Upper lobe of right lung (tissue), 1 donor: ENCODE results near the gene GNAL. TPM values are rescaled to one million over a fixed set of nuclear protein-coding genes. Genes with fewer than 3 reads are reported as not detected.

Experiments used
- ATAC-seq: fragments of 200-7000 bp; cut with Tn5 transposase; one replicate; pipeline ENCODE4 v1.9.1; 2020; ENCODE audit warnings: mild to moderate bottlenecking, moderate library complexity
- DNase-seq: peaks from one replicate; pipeline ENCODE4 v3.0.0-alpha.2; 2020
- H3K27ac ChIP-seq: fragments of 200-600 bp; one replicate; pipeline ENCODE4 v1.8.0; 2022
- H3K27me3 ChIP-seq: fragments of 200-600 bp; one replicate; pipeline ENCODE4 v1.8.0; 2022; ENCODE audit warnings: mild to moderate bottlenecking
- H3K36me3 ChIP-seq: fragments of 200-600 bp; one replicate; pipeline ENCODE4 v1.8.0; 2022
- H3K4me1 ChIP-seq: fragments of 200-600 bp; one replicate; pipeline ENCODE4 v1.8.0; 2022
- H3K4me3 ChIP-seq: fragments of 200-600 bp; one replicate; pipeline ENCODE4 v1.8.0; 2022; ENCODE audit warnings: mild to moderate bottlenecking
- H3K9me3 ChIP-seq: fragments of 200-600 bp; one replicate; pipeline ENCODE4 v1.8.0; 2022
- intact Hi-C: fragments of 100-400 bp; cut with DNase I; formaldehyde crosslinking; loops from one replicate; pipeline ENCODE4 v1.11.0; 2022
- total RNA-seq: library from RNA; stranded (reverse); fragmentation: NEBNext Ultra II Directional; extraction: Animal tissue kit (Norgen Biotek cat#: 25700); gene quantifications from one replicate; pipeline ENCODE4 v1.2.1, GENCODE V29; 2021
- TF ChIP-seq, protein P1 (sequence below): fragments of 200-600 bp; IDR thresholded peaks from one replicate; pipeline ENCODE4 v1.8.0; 2022; ENCODE audit warnings: antibody characterized with exemption
- donor health status: DM: no; HTN: yes; CAD: no; lungs with severe emphysema.

The GNAL gene
- total RNA-seq, 1 donor from 2014 or later, result 4.3 TPM

DNA sequence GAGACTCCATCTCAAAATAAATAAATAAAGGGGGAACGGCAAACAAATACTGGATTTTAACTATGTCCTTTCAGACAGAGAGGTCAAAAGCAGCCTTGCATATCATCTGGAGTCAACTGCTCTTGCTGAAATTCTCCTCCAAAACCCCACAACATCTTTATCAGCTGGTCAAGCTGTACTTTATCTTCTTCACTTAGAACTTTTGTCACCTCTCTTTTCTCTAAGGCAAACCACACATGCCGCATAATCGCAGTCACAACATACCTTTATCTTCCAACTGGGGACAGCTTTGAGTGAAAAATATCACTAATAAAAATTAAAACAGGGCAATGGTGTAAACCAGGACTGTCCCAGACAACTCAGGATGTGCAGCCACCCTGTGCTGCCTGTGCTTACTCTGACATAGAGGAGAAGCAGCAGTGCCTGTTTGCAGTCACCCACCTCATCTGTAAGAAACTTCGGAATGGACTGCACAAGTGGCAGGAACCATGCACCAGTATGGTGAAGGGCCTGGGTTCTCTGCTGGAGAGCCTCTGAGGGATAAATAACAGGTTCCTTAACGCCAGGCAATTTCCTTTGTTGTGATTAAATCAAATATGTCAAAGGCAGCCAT, 212.9 kb downstream of the GNAL start:
- peak; percentile 39 for ATAC-seq
- H3K4me1 ChIP-seq, result peaks cover 2% of the 10 kb centered on the region
- no peak overlapping the region for H3K4me3 ChIP-seq
- no peak overlapping the region for H3K27ac ChIP-seq
- H3K36me3 ChIP-seq, result peaks cover 37% of the 10 kb centered on the region
- TF ChIP-seq, protein P1, sequence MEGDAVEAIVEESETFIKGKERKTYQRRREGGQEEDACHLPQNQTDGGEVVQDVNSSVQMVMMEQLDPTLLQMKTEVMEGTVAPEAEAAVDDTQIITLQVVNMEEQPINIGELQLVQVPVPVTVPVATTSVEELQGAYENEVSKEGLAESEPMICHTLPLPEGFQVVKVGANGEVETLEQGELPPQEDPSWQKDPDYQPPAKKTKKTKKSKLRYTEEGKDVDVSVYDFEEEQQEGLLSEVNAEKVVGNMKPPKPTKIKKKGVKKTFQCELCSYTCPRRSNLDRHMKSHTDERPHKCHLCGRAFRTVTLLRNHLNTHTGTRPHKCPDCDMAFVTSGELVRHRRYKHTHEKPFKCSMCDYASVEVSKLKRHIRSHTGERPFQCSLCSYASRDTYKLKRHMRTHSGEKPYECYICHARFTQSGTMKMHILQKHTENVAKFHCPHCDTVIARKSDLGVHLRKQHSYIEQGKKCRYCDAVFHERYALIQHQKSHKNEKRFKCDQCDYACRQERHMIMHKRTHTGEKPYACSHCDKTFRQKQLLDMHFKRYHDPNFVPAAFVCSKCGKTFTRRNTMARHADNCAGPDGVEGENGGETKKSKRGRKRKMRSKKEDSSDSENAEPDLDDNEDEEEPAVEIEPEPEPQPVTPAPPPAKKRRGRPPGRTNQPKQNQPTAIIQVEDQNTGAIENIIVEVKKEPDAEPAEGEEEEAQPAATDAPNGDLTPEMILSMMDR, result no peak
- intact Hi-C loops, result no loop called here
- no peaks in the 10 kb centered on the region for H3K27me3 ChIP-seq
- no peaks in the 10 kb centered on the region for H3K9me3 ChIP-seq
- DNase-seq, result no peak

- DNase-seq (no peak), ATAC-seq (peak; percentile 57)
- intact Hi-C loops, result no loop called here
- Histone ChIP-seq H3K27me3 (no peaks in the 10 kb centered on the region), H3K27ac (no peak overlapping the region), H3K4me3 (no peak overlapping the region), H3K36me3 (peaks cover 37% of the 10 kb centered on the region), H3K4me1 (peaks cover 9% of the 10 kb centered on the region), H3K9me3 (no peaks in the 10 kb centered on the region)
- TF ChIP-seq, protein P1, result no peak
Measured at GRCh38 chr18:11902522-11903292, 213.6 kb downstream of the GNAL start.

DNA sequence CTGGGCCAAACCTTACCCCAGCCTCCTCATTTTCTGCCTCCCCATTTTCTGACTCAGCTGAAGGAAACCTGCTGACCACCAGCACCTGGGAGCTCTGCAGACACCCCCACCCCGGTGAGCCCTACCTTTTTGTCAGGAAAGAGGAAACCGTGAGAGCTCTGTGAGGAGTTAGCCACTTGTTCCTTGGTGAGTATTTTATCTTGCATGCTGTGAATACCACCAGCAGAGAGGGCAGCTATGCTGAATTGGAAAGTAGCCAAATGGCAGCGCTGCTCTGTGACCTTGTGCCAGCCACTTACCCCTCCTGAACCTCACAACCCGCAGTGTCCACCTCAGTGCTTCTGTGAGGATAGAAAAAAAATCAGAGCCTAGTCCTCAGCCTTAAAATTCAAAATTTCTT, 216.5 kb downstream of the GNAL start:
- Histone ChIP-seq H3K4me1 (peaks cover 19% of the 10 kb centered on the region), H3K36me3 (peaks cover 30% of the 10 kb centered on the region), H3K27ac (no peak overlapping the region), H3K9me3 (no peaks in the 10 kb centered on the region), H3K4me3 (no peak overlapping the region), H3K27me3 (no peaks in the 10 kb centered on the region)
- DNase-seq (no peak), ATAC-seq (no peak)
- TF ChIP-seq, protein P1, result no peak
- intact Hi-C loops, result no loop called here

- no peak overlapping the region for H3K4me3 ChIP-seq
- TF ChIP-seq, protein P1, result no peak
- H3K27ac ChIP-seq, result no peak overlapping the region
- no peaks in the 10 kb centered on the region for H3K27me3 ChIP-seq
- no peaks in the 10 kb centered on the region for H3K9me3 ChIP-seq
- ATAC-seq, result no peak
- no peak for DNase-seq
- peaks cover 19% of the 10 kb centered on the region for H3K4me1 ChIP-seq
- intact Hi-C loops, result no loop called here
- H3K36me3 ChIP-seq, result peaks cover 30% of the 10 kb centered on the region
Measured at GRCh38 chr18:11906176-11906575, 217.1 kb downstream of the GNAL start.

- no peak overlapping the region for H3K27ac ChIP-seq
- H3K27me3 ChIP-seq, result no peaks in the 10 kb centered on the region
- peak overlapping the region; percentile 75 for H3K4me3 ChIP-seq
- H3K9me3 ChIP-seq, result no peaks in the 10 kb centered on the region
- no peak for ATAC-seq
- TF ChIP-seq, protein P1, result no peak
- H3K36me3 ChIP-seq, result peaks cover 23% of the 10 kb centered on the region
- DNase-seq, result no peak
- H3K4me1 ChIP-seq, result peaks cover 19% of the 10 kb centered on the region
- intact Hi-C loops, result no loop called here
Measured at GRCh38 chr18:11906926-11907874, 218.1 kb downstream of the GNAL start.
